ENCODE data around the gene TNFAIP6. TPM values are rescaled to one million over a fixed set of nuclear protein-coding genes. Genes with fewer than 3 reads are reported as not detected.

Gene TNFAIP6
- total and polyA plus RNA-seq, 2 donors from 2014 or later: 0.28 to 2.5 TPM

GRCh38 chr2:151325581-151326095 lies 31.8 kb upstream of the TNFAIP6 start:
- no peaks in the 10 kb centered on the region for H3K9me3 ChIP-seq (ENCODE audit: control insufficient read depth in 2 of 3, insufficient read depth in 1 of 3, low read length in 3 of 3)
- TF ChIP-seq CTCF (IDR thresholded peaks at IDR 0.05; ENCODE audit: borderline replicate concordance, extremely low read depth, insufficient read depth): no peak
- H3K4me3 ChIP-seq (ENCODE audit: low read length in 3 of 3): no peak overlapping the region
- no peak overlapping the region for H3K9ac ChIP-seq (ENCODE audit: low read length in 3 of 3)
- no peaks in the 10 kb centered on the region for H3K4me1 ChIP-seq (ENCODE audit: control insufficient read depth in 2 of 3, insufficient read depth in 2 of 3, low read depth in 1 of 3, low read length in 3 of 3)
- FAIRE-seq (no peak), DNase-seq (no peak)
- no peaks in the 10 kb centered on the region for H3K27me3 ChIP-seq (ENCODE audit: control insufficient read depth, insufficient read depth, low read length)
- intact Hi-C loops (cut with DNase I): no loop called here
- no peaks in the 10 kb centered on the region for H3K36me3 ChIP-seq (ENCODE audit: control insufficient read depth in 2 of 3, insufficient read depth in 3 of 3, low read length in 3 of 3)
- no peak overlapping the region for H3K27ac ChIP-seq (ENCODE audit: low read depth in 2 of 2, low read length in 2 of 2)

- H3K27me3 ChIP-seq (ENCODE audit: control insufficient read depth, insufficient read depth, low read length): no peaks in the 10 kb centered on the region
- no peak overlapping the region for H3K27ac ChIP-seq (ENCODE audit: low read depth in 2 of 2, low read length in 2 of 2)
- TF ChIP-seq CTCF (IDR thresholded peaks at IDR 0.05; ENCODE audit: borderline replicate concordance, extremely low read depth, insufficient read depth): no peak
- H3K4me3 ChIP-seq (ENCODE audit: low read length in 3 of 3): no peak overlapping the region
- intact Hi-C loops (cut with DNase I): no loop called here
- H3K36me3 ChIP-seq (ENCODE audit: control insufficient read depth in 2 of 3, insufficient read depth in 3 of 3, low read length in 3 of 3): no peaks in the 10 kb centered on the region
- H3K9me3 ChIP-seq (ENCODE audit: control insufficient read depth in 2 of 3, insufficient read depth in 1 of 3, low read length in 3 of 3): no peaks in the 10 kb centered on the region
- H3K4me1 ChIP-seq (ENCODE audit: control insufficient read depth in 2 of 3, insufficient read depth in 2 of 3, low read depth in 1 of 3, low read length in 3 of 3): no peaks in the 10 kb centered on the region
- no peak overlapping the region for H3K9ac ChIP-seq (ENCODE audit: low read length in 3 of 3)
- FAIRE-seq: no peak
- DNase-seq: no peak
These were observed 30.8 kb upstream of the TNFAIP6 start for GRCh38 chr2:151326554-151326953.

- H3K27me3 ChIP-seq (ENCODE audit: control insufficient read depth, insufficient read depth, low read length): no peaks in the 10 kb centered on the region
- H3K4me1 ChIP-seq (ENCODE audit: control insufficient read depth in 2 of 3, insufficient read depth in 2 of 3, low read depth in 1 of 3, low read length in 3 of 3): no peaks in the 10 kb centered on the region
- no peak overlapping the region for H3K27ac ChIP-seq (ENCODE audit: low read depth in 2 of 2, low read length in 2 of 2)
- DNase-seq (no peak), FAIRE-seq (no peak)
- no peak for TF ChIP-seq CTCF (IDR thresholded peaks at IDR 0.05; ENCODE audit: borderline replicate concordance, extremely low read depth, insufficient read depth)
- H3K9me3 ChIP-seq (ENCODE audit: control insufficient read depth in 2 of 3, insufficient read depth in 1 of 3, low read length in 3 of 3): no peaks in the 10 kb centered on the region
- no peaks in the 10 kb centered on the region for H3K36me3 ChIP-seq (ENCODE audit: control insufficient read depth in 2 of 3, insufficient read depth in 3 of 3, low read length in 3 of 3)
- no peak overlapping the region for H3K9ac ChIP-seq (ENCODE audit: low read length in 3 of 3)
- no peak overlapping the region for H3K4me3 ChIP-seq (ENCODE audit: low read length in 3 of 3)
- intact Hi-C loops (cut with DNase I): no loop called here
These were observed 27.4 kb upstream of the TNFAIP6 start for GRCh38 chr2:151329998-151330397.

GRCh38 chr2:151333083-151333482 lies 24.3 kb upstream of the TNFAIP6 start:
- H3K36me3 ChIP-seq (ENCODE audit: control insufficient read depth in 2 of 3, insufficient read depth in 3 of 3, low read length in 3 of 3): no peaks in the 10 kb centered on the region
- DNase-seq (no peak), FAIRE-seq (no peak)
- no peaks in the 10 kb centered on the region for H3K4me1 ChIP-seq (ENCODE audit: control insufficient read depth in 2 of 3, insufficient read depth in 2 of 3, low read depth in 1 of 3, low read length in 3 of 3)
- H3K4me3 ChIP-seq (ENCODE audit: low read length in 3 of 3): no peak overlapping the region
- no peaks in the 10 kb centered on the region for H3K9me3 ChIP-seq (ENCODE audit: control insufficient read depth in 2 of 3, insufficient read depth in 1 of 3, low read length in 3 of 3)
- H3K9ac ChIP-seq (ENCODE audit: low read length in 3 of 3): no peak overlapping the region
- no peak overlapping the region for H3K27ac ChIP-seq (ENCODE audit: low read depth in 2 of 2, low read length in 2 of 2)
- TF ChIP-seq CTCF (IDR thresholded peaks at IDR 0.05; ENCODE audit: borderline replicate concordance, extremely low read depth, insufficient read depth): no peak
- intact Hi-C loops (cut with DNase I): no loop called here
- no peaks in the 10 kb centered on the region for H3K27me3 ChIP-seq (ENCODE audit: control insufficient read depth, insufficient read depth, low read length)

Data from kidney (tissue), 14 donors.